NB4 (cell line): Measurements from ENCODE around the gene DSCAML1.

Experiments
- DNase-seq: peaks from one replicate; pipeline ENCODE4 v3.0.0; 2010; ENCODE audit warnings: low read depth
- H3K4me3 ChIP-seq: one replicate; pipeline ENCODE4 v1.5.1; 2011; ENCODE audit warnings: mild to moderate bottlenecking, low read depth, low read length, moderate library complexity
- MYC ChIP-seq: IDR thresholded peaks from 2 replicates; pipeline ENCODE4 v1.6.1; 2011; ENCODE audit warnings: low read depth, low read length
- POLR2A ChIP-seq: IDR thresholded peaks from 2 replicates; pipeline ENCODE4 v1.6.1; 2011; ENCODE audit warnings: mild to moderate bottlenecking; ENCODE audit not compliant: insufficient read length; ENCODE audit errors: extremely low read depth
- TF ChIP-seq, protein P1 (sequence below): IDR thresholded peaks from 2 replicates; pipeline ENCODE4 v1.6.1; 2011; ENCODE audit warnings: low read depth, low read length
- TF ChIP-seq, protein P2 (sequence below): IDR thresholded peaks from one replicate; pipeline ENCODE4 v1.5.1; 2012; ENCODE audit warnings: low read depth, low read length

The DSCAML1 gene

DNA sequence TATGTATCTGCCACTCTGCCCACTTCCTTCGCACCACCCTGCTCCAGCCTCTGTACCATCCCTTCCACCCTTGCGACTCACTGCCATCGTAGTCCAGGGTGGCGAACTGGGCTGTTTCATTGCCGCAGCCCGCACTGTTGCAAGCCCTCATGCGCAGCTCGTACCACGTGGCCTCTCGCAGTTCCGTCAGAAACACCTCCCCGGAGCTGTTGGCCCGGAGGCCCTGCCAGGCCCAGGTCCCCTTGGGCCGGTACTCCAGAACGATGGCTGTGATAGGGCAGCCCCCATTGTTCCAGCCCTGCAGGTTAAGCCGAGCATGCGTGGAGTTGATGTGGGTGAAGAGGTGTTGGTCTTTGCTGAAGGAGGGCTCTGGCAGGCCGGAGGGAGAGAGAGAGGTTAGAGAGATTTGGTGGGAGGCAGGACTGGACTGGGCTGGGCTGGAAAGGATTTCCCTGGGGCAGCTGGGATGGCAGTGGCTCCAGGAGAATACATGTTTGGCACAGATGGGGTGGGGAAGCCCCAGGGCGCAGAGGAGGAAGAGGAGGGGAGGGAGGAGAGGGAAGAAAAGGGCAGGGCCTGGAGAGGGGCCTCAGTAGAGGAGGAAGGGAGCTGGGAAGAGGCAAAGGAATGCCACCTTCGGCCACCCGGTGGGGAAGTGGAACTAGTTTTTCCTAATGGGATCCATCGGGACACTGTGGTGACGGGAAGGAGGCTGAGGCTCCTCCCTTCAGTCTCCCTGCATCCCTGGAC, 359.8 kb downstream of the DSCAML1 start:
- H3K4me3 ChIP-seq = no peak overlapping the region
- DNase-seq = no peak

DNA sequence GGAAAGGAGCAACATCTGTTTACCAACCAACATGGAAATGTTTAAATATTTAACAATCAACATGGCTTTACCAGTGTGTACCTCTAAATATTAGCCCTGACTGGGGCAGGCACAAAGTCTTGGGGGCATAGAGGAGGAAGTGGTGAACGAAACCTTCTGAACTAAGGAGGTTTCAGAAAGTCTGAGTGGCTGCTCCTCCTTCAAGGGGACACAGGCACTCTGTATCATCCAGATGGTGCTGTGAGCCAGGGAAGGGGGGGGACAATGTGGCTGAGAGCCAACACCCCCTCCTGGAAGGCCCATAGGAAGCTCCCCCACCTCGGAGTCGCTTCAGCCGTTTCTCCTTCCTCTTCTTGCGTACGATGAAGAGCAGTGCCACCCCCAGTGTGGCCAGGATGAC, 361.7 kb downstream of the DSCAML1 start:
- H3K4me3 ChIP-seq = no peak overlapping the region
- TF ChIP-seq, protein P1, sequence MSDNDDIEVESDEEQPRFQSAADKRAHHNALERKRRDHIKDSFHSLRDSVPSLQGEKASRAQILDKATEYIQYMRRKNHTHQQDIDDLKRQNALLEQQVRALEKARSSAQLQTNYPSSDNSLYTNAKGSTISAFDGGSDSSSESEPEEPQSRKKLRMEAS = no peak
- TF ChIP-seq POLR2A = no peak
- TF ChIP-seq, protein P2, sequence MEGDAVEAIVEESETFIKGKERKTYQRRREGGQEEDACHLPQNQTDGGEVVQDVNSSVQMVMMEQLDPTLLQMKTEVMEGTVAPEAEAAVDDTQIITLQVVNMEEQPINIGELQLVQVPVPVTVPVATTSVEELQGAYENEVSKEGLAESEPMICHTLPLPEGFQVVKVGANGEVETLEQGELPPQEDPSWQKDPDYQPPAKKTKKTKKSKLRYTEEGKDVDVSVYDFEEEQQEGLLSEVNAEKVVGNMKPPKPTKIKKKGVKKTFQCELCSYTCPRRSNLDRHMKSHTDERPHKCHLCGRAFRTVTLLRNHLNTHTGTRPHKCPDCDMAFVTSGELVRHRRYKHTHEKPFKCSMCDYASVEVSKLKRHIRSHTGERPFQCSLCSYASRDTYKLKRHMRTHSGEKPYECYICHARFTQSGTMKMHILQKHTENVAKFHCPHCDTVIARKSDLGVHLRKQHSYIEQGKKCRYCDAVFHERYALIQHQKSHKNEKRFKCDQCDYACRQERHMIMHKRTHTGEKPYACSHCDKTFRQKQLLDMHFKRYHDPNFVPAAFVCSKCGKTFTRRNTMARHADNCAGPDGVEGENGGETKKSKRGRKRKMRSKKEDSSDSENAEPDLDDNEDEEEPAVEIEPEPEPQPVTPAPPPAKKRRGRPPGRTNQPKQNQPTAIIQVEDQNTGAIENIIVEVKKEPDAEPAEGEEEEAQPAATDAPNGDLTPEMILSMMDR = no peak
- TF ChIP-seq MYC = no peak
- DNase-seq = no peak

More for the DNA sequence above, 359.8 kb downstream of the DSCAML1 start:
- no peak for TF ChIP-seq POLR2A
- TF ChIP-seq, protein P1 = no peak
- TF ChIP-seq MYC = no peak
- TF ChIP-seq, protein P2 = no peak

DNA sequence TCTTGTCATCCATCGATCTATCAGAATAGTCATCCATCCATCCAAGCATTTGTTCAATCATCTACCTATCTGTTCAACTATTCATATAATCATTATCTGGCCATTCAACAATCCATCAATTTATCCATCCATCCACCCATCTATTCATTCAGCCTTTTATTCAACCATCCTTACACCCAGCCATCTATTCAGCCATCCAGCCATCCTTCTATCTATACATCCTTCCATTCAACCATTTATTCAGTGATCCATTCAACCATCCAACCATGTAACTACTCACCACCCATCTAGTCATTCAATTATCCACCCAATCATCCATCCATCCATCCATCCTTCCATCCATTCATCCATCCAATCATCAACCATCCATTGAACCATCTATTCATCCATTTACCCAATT, 362.5 kb downstream of the DSCAML1 start:
- no peak for TF ChIP-seq MYC
- TF ChIP-seq, protein P1 = no peak
- TF ChIP-seq POLR2A = no peak
- TF ChIP-seq, protein P2 = no peak
- no peak for DNase-seq
- H3K4me3 ChIP-seq = no peak overlapping the region

DNA sequence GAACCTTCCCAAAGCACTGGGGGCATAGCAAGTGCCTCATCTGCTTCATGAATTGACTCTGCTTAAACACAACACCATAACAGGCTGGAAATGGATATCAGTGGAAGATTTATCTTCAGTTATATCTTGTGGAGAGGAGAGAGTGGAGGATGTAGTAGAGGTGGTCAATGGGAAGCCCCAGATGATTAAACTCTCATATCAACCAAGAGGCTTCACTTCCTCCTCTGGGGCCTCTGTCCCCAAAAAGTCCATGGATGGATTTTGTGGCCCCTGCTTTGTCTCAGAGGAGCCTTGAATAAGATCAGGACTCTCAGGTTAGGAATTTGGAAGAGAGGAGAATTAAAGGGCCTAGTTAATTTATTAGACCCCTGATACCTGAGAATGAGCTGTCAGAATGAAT, 363.3 kb downstream of the DSCAML1 start:
- no peak for DNase-seq
- H3K4me3 ChIP-seq = no peak overlapping the region
- TF ChIP-seq MYC (no peak), POLR2A (no peak)
- TF ChIP-seq, protein P2 = no peak
- TF ChIP-seq, protein P1 = no peak

DNA sequence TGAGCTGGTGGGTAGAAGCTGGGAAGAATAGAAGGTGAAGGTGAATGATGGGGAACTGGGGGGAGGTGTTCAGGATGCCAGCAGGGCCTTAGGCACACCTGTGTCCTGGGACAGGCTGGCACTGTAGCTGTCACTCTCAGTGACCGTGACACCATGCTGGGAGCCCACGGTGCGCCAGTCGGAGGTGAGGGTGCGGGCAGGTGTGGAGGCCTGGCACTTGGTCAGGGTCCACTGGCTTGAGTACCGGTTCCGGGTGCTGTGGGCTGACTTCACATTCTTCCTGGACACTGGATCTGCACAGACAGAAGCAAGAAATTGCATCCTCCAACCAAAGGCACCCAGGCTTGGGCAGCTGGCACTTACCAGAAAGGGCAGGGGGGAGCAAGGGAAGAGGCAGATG, 365.6 kb downstream of the DSCAML1 start:
- H3K4me3 ChIP-seq = no peak overlapping the region
- DNase-seq = no peak
- TF ChIP-seq POLR2A (no peak), MYC (no peak)
- TF ChIP-seq, protein P1 = no peak
- TF ChIP-seq, protein P2 = no peak
